ENCODE results near the gene FGFRL1. TPM values are rescaled to one million over a fixed set of nuclear protein-coding genes. Genes with fewer than 3 reads are reported as not detected.

Gene FGFRL1
- total and polyA plus RNA-seq, 2 of the 13 experiments (the other 11 are each of a cell fraction or from before 2014, with no cell fraction given) = 19.1 to 30.6 TPM

DNA sequence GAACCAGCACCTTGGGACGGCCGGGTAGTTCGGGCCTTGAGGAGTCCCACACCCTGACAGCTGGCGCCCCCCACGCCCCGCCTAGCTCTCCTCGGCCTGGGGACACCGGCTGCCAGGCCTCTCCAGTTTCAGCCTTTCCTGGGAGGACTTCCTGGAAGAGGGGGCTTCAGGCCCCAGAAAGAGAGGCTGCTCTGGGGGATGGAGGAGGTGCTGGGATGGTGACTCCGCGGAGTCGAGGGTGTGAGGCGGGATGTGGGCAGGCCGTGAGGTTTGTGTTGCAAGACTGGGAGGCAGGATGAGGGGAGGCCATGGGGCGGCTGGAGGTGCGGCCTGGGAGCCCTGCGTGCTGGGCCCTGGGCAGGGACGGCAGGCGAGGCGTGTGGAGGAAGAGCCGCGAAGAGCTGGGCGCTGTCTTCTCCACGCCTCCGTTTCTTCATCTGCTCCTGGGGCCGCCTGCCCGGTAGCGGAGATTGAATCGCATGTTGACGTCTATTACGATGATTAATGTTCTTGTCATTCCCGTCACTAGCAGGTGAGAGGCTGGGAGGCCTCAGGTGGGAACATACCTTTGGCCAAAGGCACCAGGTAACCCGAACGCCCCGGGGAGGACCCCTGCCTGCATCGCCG lies 918 bp upstream of the FGFRL1 start (continued):
- TF ChIP-seq, protein P1, sequence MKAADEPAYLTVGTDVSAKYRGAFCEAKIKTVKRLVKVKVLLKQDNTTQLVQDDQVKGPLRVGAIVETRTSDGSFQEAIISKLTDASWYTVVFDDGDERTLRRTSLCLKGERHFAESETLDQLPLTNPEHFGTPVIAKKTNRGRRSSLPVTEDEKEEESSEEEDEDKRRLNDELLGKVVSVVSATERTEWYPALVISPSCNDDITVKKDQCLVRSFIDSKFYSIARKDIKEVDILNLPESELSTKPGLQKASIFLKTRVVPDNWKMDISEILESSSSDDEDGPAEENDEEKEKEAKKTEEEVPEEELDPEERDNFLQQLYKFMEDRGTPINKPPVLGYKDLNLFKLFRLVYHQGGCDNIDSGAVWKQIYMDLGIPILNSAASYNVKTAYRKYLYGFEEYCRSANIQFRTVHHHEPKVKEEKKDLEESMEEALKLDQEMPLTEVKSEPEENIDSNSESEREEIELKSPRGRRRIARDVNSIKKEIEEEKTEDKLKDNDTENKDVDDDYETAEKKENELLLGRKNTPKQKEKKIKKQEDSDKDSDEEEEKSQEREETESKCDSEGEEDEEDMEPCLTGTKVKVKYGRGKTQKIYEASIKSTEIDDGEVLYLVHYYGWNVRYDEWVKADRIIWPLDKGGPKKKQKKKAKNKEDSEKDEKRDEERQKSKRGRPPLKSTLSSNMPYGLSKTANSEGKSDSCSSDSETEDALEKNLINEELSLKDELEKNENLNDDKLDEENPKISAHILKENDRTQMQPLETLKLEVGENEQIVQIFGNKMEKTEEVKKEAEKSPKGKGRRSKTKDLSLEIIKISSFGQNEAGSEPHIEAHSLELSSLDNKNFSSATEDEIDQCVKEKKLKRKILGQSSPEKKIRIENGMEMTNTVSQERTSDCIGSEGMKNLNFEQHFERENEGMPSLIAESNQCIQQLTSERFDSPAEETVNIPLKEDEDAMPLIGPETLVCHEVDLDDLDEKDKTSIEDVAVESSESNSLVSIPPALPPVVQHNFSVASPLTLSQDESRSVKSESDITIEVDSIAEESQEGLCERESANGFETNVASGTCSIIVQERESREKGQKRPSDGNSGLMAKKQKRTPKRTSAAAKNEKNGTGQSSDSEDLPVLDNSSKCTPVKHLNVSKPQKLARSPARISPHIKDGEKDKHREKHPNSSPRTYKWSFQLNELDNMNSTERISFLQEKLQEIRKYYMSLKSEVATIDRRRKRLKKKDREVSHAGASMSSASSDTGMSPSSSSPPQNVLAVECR (CRISPR knock-in tag; IDR thresholded peaks at IDR 0.05; ENCODE audit: borderline replicate concordance) = 0 out of 2 replicates have a peak, but pooled peaks have one; percentile 10
- TF ChIP-seq MEIS2 (CRISPR knock-in tag; IDR thresholded peaks at IDR 0.05) (0 out of 2 replicates have a peak, but pooled peaks have one; percentile 21), ZNF644 (CRISPR knock-in tag; IDR thresholded peaks at IDR 0.05; ENCODE audit: low read depth) (no peak), CEBPB (IDR thresholded peaks at IDR 0.05; ENCODE audit: borderline replicate concordance, low read depth, low read length) (peak; percentile 48; the same call in 1 of the 2 replicates), ZFP37 (CRISPR knock-in tag; IDR thresholded peaks at IDR 0.05; ENCODE audit: borderline replicate concordance) (no peak), STAT5B (CRISPR knock-in tag; IDR thresholded peaks at IDR 0.05) (no peak), JARID2 (CRISPR knock-in tag; IDR thresholded peaks at IDR 0.05; ENCODE audit: insufficient replicate concordance) (no peak), FOSL2 (CRISPR knock-in tag; IDR thresholded peaks at IDR 0.05) (no peak), ZNF3 (CRISPR knock-in tag; IDR thresholded peaks at IDR 0.05) (no peak), ZNF446 (CRISPR knock-in tag; IDR thresholded peaks at IDR 0.05) (peak; percentile 24; the same call in 1 of the 2 replicates), ETV6 (CRISPR knock-in tag; conservative IDR thresholded peaks at IDR 0.05) (no peak), ZNF501 (CRISPR knock-in tag; IDR thresholded peaks at IDR 0.05) (peak; percentile 49; the same call in 1 of the 2 replicates), TOPORS (CRISPR knock-in tag; IDR thresholded peaks at IDR 0.05) (no peak), ETV5 (CRISPR knock-in tag; IDR thresholded peaks at IDR 0.05; ENCODE audit: borderline replicate concordance) (no peak; the same call in 1 of the 2 replicates), ZNF383 (CRISPR knock-in tag; IDR thresholded peaks at IDR 0.05; ENCODE audit: borderline replicate concordance) (no peak)
- TF ChIP-seq, protein P2, sequence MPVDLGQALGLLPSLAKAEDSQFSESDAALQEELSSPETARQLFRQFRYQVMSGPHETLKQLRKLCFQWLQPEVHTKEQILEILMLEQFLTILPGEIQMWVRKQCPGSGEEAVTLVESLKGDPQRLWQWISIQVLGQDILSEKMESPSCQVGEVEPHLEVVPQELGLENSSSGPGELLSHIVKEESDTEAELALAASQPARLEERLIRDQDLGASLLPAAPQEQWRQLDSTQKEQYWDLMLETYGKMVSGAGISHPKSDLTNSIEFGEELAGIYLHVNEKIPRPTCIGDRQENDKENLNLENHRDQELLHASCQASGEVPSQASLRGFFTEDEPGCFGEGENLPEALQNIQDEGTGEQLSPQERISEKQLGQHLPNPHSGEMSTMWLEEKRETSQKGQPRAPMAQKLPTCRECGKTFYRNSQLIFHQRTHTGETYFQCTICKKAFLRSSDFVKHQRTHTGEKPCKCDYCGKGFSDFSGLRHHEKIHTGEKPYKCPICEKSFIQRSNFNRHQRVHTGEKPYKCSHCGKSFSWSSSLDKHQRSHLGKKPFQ (CRISPR knock-in tag; IDR thresholded peaks at IDR 0.05; ENCODE audit: insufficient replicate concordance) = peak; percentile 19
- TF ChIP-seq, protein P3, sequence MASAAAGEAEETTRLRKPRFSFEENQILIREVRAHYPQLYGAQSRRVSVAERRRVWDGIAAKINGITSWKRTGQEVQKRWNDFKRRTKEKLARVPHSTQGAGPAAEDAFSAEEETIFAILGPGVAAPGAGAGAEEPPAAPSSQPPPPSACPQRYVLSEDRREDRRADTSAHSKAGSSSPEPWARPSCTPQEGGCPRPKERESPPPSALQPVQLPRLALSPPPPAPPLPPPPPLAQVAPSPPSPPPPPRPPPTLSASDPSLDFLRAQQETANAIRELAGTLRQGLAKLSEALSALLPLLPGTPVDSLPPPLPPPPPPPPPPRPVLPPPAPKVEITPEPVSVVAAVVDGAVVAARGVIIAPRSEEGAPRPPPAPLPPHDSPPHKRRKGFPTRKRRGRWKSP (CRISPR knock-in tag; IDR thresholded peaks at IDR 0.05) = 0 out of 2 replicates have a peak, but pooled peaks have one; percentile 59
- TF ChIP-seq, protein P4, sequence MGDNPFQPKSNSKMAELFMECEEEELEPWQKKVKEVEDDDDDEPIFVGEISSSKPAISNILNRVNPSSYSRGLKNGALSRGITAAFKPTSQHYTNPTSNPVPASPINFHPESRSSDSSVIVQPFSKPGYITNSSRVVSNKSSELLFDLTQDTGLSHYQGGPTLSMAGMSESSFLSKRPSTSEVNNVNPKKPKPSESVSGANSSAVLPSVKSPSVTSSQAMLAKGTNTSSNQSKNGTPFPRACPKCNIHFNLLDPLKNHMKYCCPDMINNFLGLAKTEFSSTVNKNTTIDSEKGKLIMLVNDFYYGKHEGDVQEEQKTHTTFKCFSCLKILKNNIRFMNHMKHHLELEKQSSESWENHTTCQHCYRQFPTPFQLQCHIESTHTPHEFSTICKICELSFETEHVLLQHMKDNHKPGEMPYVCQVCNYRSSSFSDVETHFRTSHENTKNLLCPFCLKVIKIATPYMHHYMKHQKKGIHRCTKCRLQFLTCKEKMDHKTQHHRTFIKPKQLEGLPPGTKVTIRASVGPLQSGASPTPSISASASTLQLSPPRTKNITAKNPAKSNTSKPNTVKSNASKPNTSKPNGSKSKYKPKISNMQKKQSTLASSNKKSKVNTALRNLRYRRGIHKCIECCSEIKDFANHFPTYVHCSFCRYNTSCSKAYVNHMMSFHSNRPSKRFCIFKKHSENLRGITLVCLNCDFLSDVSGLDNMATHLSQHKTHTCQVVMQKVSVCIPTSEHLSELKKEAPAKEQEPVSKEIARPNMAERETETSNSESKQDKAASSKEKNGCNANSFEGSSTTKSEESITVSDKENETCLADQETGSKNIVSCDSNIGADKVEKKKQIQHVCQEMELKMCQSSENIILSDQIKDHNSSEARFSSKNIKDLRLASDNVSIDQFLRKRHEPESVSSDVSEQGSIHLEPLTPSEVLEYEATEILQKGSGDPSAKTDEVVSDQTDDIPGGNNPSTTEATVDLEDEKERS (CRISPR knock-in tag; IDR thresholded peaks at IDR 0.05) = 0 out of 2 replicates have a peak, but pooled peaks have one; percentile 14

Measured in HepG2 (cell line).